GM10847 (cell line): ENCODE data around the gene WWTR1.

Experiments used
- POLR2A ChIP-seq: IDR thresholded peaks from 2 replicates; pipeline ENCODE4 v1.6.1; 2011; ENCODE audit not compliant: insufficient read length; ENCODE audit errors: extremely low read depth

WWTR1 gene

GRCh38 chr3:149575961-149576564 is 81.8 kb downstream of the WWTR1 start:
- no peak for TF ChIP-seq POLR2A

- no peak for TF ChIP-seq POLR2A
Observed at GRCh38 chr3:149575213-149575960, 82.4 kb downstream of the WWTR1 start.

GRCh38 chr3:149572796-149573414 is 84.9 kb downstream of the WWTR1 start:
- no peak for TF ChIP-seq POLR2A

- TF ChIP-seq POLR2A = no peak
Observed at GRCh38 chr3:149571381-149571780, 86.4 kb downstream of the WWTR1 start.

GRCh38 chr3:149570016-149570415 is 87.8 kb downstream of the WWTR1 start:
- no peak for TF ChIP-seq POLR2A

- no peak for TF ChIP-seq POLR2A
Observed at GRCh38 chr3:149567381-149567780, 90.4 kb downstream of the WWTR1 start.

- TF ChIP-seq POLR2A = no peak
Observed at GRCh38 chr3:149566292-149566975, 91.4 kb downstream of the WWTR1 start.

GRCh38 chr3:149564079-149564478 is 93.7 kb downstream of the WWTR1 start:
- TF ChIP-seq POLR2A = no peak

- TF ChIP-seq POLR2A = no peak
Observed at GRCh38 chr3:149563114-149563513, 94.7 kb downstream of the WWTR1 start.

GRCh38 chr3:149560617-149561016 is 97.2 kb downstream of the WWTR1 start:
- TF ChIP-seq POLR2A = no peak

- no peak for TF ChIP-seq POLR2A
Observed at GRCh38 chr3:149560001-149560400, 97.8 kb downstream of the WWTR1 start.

GRCh38 chr3:149559525-149559924 is 98.3 kb downstream of the WWTR1 start:
- no peak for TF ChIP-seq POLR2A

GRCh38 chr3:149555927-149556326 is 101.9 kb downstream of the WWTR1 start:
- no peak for TF ChIP-seq POLR2A

GRCh38 chr3:149554826-149555225 is 103.0 kb downstream of the WWTR1 start:
- no peak for TF ChIP-seq POLR2A

GRCh38 chr3:149553781-149554451 is 103.9 kb downstream of the WWTR1 start:
- TF ChIP-seq POLR2A = no peak
